Fibroblast of villous mesenchyme (primary cell): ENCODE data around the gene BTBD19. TPM values are rescaled to one million over a fixed set of nuclear protein-coding genes. Genes with fewer than 3 reads are reported as not detected.
"Not testable (repeated sequence)": the region's sequence is repeated elsewhere in the genome, so short reads cannot be mapped to it uniquely, and the experiment has no call there.

Experiments
- DNase-seq: peaks from one replicate; pipeline ENCODE4 v3.0.0-alpha.2; 2010; ENCODE audit warnings: low read depth
- H3K4me3 ChIP-seq: 2 replicates; pipeline ENCODE4 v1.5.1; 2011; ENCODE audit warnings: low read depth, mild to moderate bottlenecking, low read length
- CTCF ChIP-seq: IDR thresholded peaks from 2 replicates; pipeline ENCODE4 v1.5.1; 2012; ENCODE audit warnings: low read depth, mild to moderate bottlenecking, low read length; ENCODE audit not compliant: insufficient read depth
- total RNA-seq: library from RNA; depleted of rRNA; stranded (reverse); fragments of >200 nt; gene quantifications from 2 replicates; pipeline ENCODE4 v1.2.3, GENCODE V29; 2012

The BTBD19 gene
- total RNA-seq, 1 donor: 13.0 TPM

GRCh38 chr1:44806704-44807363, 1.5 kb upstream of the BTBD19 start, which contains the start of gene DYNLT4:
DYNLT4 (minus strand) TSS chr1:44807351; CDS start chr1:44806668, 683 bp downstream.
- no peak for TF ChIP-seq CTCF
- peak within 1 kb of the TSS; percentile 31 for H3K4me3 ChIP-seq
- DNase-seq: no peak

- no peak for TF ChIP-seq CTCF
- peak; percentile 99 for DNase-seq
- peak overlapping the region; percentile 31 for H3K4me3 ChIP-seq
Observed at GRCh38 chr1:44807364-44808062, 810 bp upstream of the BTBD19 start.

- peak; percentile 86 for DNase-seq
- peak; percentile 34 for TF ChIP-seq CTCF
- H3K4me3 ChIP-seq: peak overlapping the region; percentile 61
Observed at GRCh38 chr1:44808938-44809917, 905 bp downstream of the BTBD19 start.

- H3K4me3 ChIP-seq: peak overlapping the region; percentile 61
- no peak for TF ChIP-seq CTCF
- DNase-seq: no peak
Observed at GRCh38 chr1:44810101-44810761, 1.9 kb downstream of the BTBD19 start.

GRCh38 chr1:44810762-44811105, 2.4 kb downstream of the BTBD19 start:
- H3K4me3 ChIP-seq, DNase-seq: not testable (repeated sequence)

- TF ChIP-seq CTCF: no peak
- peak overlapping the region; percentile 6 for H3K4me3 ChIP-seq
Observed at GRCh38 chr1:44811234-44811633, 2.9 kb downstream of the BTBD19 start.

More at GRCh38 chr1:44811234-44811633, 2.9 kb downstream of the BTBD19 start:
- DNase-seq: no peak
